Suprapubic skin (tissue), 4 donors: ENCODE results near the gene CCNT1. TPM values are rescaled to one million over a fixed set of nuclear protein-coding genes. Genes with fewer than 3 reads are reported as not detected.

Experiments used
- DNase-seq, 2 donors: peaks; one replicate each; pipeline ENCODE4 v3.0.0-alpha.2; 2019; ENCODE audit warnings: low spot score in 2 of 2
- H3K27ac ChIP-seq: fragments of 200-600 bp; sonication (generic); one replicate; pipeline ENCODE4 v1.5.1; 2019
- H3K27me3 ChIP-seq: fragments of 200-600 bp; sonication (generic); one replicate; pipeline ENCODE4 v1.5.1; 2019
- H3K36me3 ChIP-seq: fragments of 200-600 bp; sonication (generic); one replicate; pipeline ENCODE4 v1.5.1; 2019
- H3K4me1 ChIP-seq: fragments of 200-600 bp; sonication (generic); one replicate; pipeline ENCODE4 v1.5.1; 2019
- H3K4me3 ChIP-seq: fragments of 200-600 bp; sonication (generic); one replicate; pipeline ENCODE4 v1.5.1; 2019; ENCODE audit warnings: mild to moderate bottlenecking
- H3K9me3 ChIP-seq: fragments of 200-600 bp; sonication (generic); one replicate; pipeline ENCODE4 v1.5.1; 2019
- CTCF ChIP-seq, 2 donors: fragments of 200-600 bp in 1 of 2; fragments of 450-650 bp in 1 of 2; sonication (generic) in 1 of 2; IDR thresholded peaks; one replicate each; pipeline ENCODE4 v1.5.1; 2016 to 2019; ENCODE audit warnings: antibody characterized with exemption in 2 of 2, mild to moderate bottlenecking in 1 of 2, moderate library complexity in 1 of 2
- EP300 ChIP-seq: sonication (generic); formaldehyde crosslinking; IDR thresholded peaks from one replicate; pipeline ENCODE4 v1.6.1; 2017; ENCODE audit warnings: antibody characterized with exemption
- POLR2A ChIP-seq, 2 donors: fragments of 450-650 bp; IDR thresholded peaks; one replicate each; pipeline ENCODE4 v1.6.1; 2017; ENCODE audit warnings: antibody characterized with exemption in 2 of 2, mild to moderate bottlenecking in 2 of 2, moderate library complexity in 2 of 2
- POLR2AphosphoS5 ChIP-seq, 3 donors: sonication (generic); formaldehyde crosslinking; IDR thresholded peaks; one replicate each; pipeline ENCODE4 v1.6.1; 2017; ENCODE audit warnings: antibody characterized with exemption in 3 of 3
- WGBS: methylation state at CpG from one replicate; pipeline ENCODE4 v1.1.5; 2018; 5-methylcytosine and 5-hydroxymethylcytosine counted together
- total RNA-seq, 4 donors: library from RNA; depleted of rRNA; stranded (reverse); fragments of >200 nt; gene quantifications; one replicate each; pipeline ENCODE4 v1.1.0, GENCODE V29; 2016

CCNT1 gene
- total RNA-seq, 4 donors from 2014 or later, result 23.4 to 74.4 (median 36.4) TPM

DNA sequence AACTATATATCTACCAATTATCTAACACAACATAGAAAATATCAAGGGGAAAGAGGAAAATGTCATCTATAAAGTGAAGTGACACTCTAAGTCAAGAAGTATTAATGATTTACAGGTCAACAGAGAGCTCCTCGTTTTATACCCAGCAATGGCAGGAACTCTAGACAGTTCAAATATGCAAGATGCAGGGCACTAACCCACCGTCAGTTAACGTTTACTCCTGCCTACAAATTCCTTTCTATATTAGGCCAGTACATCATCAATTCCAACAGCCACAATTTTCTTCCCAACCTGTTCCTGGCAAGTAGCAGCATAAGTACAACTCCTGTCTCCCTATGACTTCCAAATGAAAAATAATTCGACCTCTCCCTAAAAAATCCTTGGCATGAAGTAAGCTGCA, 25.5 kb downstream of the CCNT1 start:
- peaks cover 62% of the 10 kb centered on the region for H3K36me3 ChIP-seq
- no peaks in the 10 kb centered on the region for H3K27me3 ChIP-seq
- H3K4me1 ChIP-seq, result no peaks in the 10 kb centered on the region
- no peak for DNase-seq
- TF ChIP-seq CTCF (IDR thresholded peaks at IDR 0.05), result no peak
- TF ChIP-seq EP300, result no peak
- TF ChIP-seq POLR2AphosphoS5 (IDR thresholded peaks at IDR 0.05), result no peak
- no peak for TF ChIP-seq POLR2A (IDR thresholded peaks at IDR 0.05)
- no peak overlapping the region for H3K4me3 ChIP-seq
- no peak overlapping the region for H3K27ac ChIP-seq
- 59% methylated on average over 4 of the region's 4 CpGs for WGBS
- H3K9me3 ChIP-seq, result no peaks in the 10 kb centered on the region

- Histone ChIP-seq H3K27me3 (no peaks in the 10 kb centered on the region), H3K4me3 (no peak overlapping the region), H3K9me3 (no peaks in the 10 kb centered on the region), H3K27ac (no peak overlapping the region), H3K4me1 (no peaks in the 10 kb centered on the region), H3K36me3 (peaks cover 57% of the 10 kb centered on the region)
- TF ChIP-seq CTCF (IDR thresholded peaks at IDR 0.05) (no peak), EP300 (no peak), POLR2A (IDR thresholded peaks at IDR 0.05) (no peak), POLR2AphosphoS5 (IDR thresholded peaks at IDR 0.05) (no peak)
- WGBS, result 79% methylated on average over 4 of the region's 4 CpGs
- DNase-seq, result no peak
Measured at GRCh38 chr12:48690436-48690835, 26.1 kb downstream of the CCNT1 start.

- WGBS, result 57% methylated on average over 1 of the region's 1 CpG
- peaks cover 41% of the 10 kb centered on the region for H3K36me3 ChIP-seq
- H3K4me3 ChIP-seq, result no peak overlapping the region
- no peaks in the 10 kb centered on the region for H3K9me3 ChIP-seq
- no peak for DNase-seq
- no peak for TF ChIP-seq POLR2A (IDR thresholded peaks at IDR 0.05)
- TF ChIP-seq CTCF (IDR thresholded peaks at IDR 0.05), result no peak
- no peak for TF ChIP-seq EP300
- no peak for TF ChIP-seq POLR2AphosphoS5 (IDR thresholded peaks at IDR 0.05)
- no peaks in the 10 kb centered on the region for H3K27me3 ChIP-seq
- H3K27ac ChIP-seq, result no peak overlapping the region
- H3K4me1 ChIP-seq, result no peaks in the 10 kb centered on the region
Measured at GRCh38 chr12:48688836-48689235, 27.7 kb downstream of the CCNT1 start.

DNA sequence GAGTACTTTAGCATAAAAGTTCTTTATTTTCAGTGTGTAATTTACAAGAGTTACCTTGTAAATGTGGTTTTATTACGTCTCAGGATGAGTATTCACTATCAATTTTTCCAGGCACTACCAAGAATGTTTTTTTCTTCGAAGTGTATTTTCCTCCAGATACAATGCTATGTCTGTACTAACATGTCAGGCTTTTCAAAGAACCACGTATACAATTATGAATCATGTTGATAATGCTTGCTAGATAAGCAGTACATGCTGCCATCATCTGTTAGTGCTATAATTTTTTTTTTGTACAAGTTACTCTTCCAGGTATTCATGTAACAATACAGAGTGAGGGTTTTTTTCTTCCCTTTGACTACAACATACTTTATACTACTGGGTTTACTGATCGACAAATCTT, 28.9 kb downstream of the CCNT1 start:
- H3K27ac ChIP-seq, result no peak overlapping the region
- no peak overlapping the region for H3K4me3 ChIP-seq
- no peaks in the 10 kb centered on the region for H3K9me3 ChIP-seq
- H3K27me3 ChIP-seq, result no peaks in the 10 kb centered on the region
- H3K36me3 ChIP-seq, result peaks cover 28% of the 10 kb centered on the region
- no peak for DNase-seq
- peaks cover 2% of the 10 kb centered on the region for H3K4me1 ChIP-seq
- TF ChIP-seq POLR2AphosphoS5 (IDR thresholded peaks at IDR 0.05), result no peak
- TF ChIP-seq POLR2A (IDR thresholded peaks at IDR 0.05), result no peak
- no peak for TF ChIP-seq CTCF (IDR thresholded peaks at IDR 0.05)
- TF ChIP-seq EP300, result no peak
- 64% methylated on average over 4 of the region's 4 CpGs for whole genome bisulfite sequencing

- peaks cover 3% of the 10 kb centered on the region for H3K4me1 ChIP-seq
- peaks cover 22% of the 10 kb centered on the region for H3K36me3 ChIP-seq
- no peak overlapping the region for H3K4me3 ChIP-seq
- H3K9me3 ChIP-seq, result no peaks in the 10 kb centered on the region
- no peaks in the 10 kb centered on the region for H3K27me3 ChIP-seq
- DNase-seq, result no peak
- TF ChIP-seq POLR2AphosphoS5 (IDR thresholded peaks at IDR 0.05), result no peak
- no peak for TF ChIP-seq POLR2A (IDR thresholded peaks at IDR 0.05)
- no peak for TF ChIP-seq EP300
- no peak for TF ChIP-seq CTCF (IDR thresholded peaks at IDR 0.05)
- 94% methylated on average over 6 of the region's 6 CpGs for WGBS
- no peak overlapping the region for H3K27ac ChIP-seq
Measured at GRCh38 chr12:48686615-48687334, 29.7 kb downstream of the CCNT1 start.
